Limb (tissue), 2 donors: ENCODE results near the gene BEND5.

Source experiments
- DNase-seq, 2 donors: peaks; one replicate each; pipeline ENCODE4 v3.0.0-alpha.2; 2016; ENCODE audit errors: extremely low spot score in 2 of 2

The BEND5 gene

GRCh38 chr1:48681476-48682305 lies 95.0 kb downstream of the BEND5 start:
- no peak for DNase-seq

DNA sequence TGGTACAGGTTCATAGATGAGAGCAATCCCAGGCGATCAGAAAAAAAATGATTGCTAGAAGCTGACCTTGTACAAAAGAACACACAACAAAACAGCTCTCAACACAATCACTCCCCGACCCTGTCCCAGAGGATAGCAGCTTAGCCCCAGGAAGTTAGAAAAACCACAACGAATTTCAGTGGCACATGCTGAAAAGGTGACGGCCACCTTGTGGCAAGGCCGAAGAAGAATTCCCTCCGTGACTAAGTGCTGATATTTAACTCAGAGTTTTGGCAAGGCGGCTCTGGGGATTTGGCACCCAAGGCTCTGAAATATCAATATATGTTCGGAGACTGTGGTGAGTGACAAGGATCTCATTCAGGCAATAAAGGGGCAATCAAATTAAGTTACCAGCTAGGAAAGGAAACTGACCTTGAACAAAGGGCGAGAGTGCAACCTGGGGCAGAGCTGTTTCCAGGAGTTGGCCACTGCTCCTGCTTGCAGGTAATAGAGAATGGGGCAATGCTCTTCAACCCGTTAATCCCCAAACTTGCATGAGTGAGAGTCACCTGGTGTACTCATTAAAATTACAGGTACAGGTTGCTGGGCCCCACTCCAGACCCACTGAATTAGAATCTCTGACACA lies 96.2 kb downstream of the BEND5 start:
- DNase-seq: no peak

- no peak for DNase-seq
Observed at GRCh38 chr1:48679859-48680258, 96.8 kb downstream of the BEND5 start.

DNA sequence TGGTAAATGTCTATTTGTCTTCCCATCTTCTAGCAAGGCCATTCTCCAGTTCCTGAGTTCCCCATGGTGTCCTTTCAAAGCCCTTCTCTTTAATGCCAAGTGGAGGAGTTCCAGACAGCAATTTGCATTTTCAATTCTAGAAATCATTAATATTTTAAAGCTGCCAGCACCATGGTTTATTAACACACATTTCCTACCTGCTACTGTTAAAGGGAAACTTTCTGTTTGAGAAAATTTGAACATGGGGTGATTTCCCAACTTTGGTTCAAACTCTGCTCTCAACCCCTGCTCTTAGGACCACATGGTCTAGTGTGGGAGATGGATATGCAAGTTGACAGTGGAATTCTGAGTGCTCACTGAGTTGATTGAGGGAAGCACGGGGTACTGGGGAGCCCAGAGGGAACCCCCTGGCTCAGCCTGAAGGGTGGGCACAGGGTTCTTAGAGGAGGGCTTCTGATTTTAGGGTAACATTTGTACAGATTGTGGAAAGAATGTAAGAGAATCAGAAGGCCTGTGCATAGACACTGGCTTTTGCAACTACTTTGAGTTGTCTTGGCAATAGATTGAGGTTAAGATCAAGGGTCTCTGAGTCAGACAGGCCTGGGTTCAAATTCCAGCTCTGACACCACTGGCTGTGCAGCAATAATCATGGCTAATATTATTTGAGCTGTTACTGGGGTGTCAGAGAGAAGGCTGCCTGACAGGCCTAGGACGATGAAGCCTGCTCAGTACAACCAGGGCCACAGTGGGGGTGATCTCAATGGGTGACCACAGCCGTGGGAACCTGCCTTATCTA lies 97.8 kb downstream of the BEND5 start:
- DNase-seq: no peak
